ENCODE results near the gene DCLK3.

Gene DCLK3

GRCh38 chr3:36698314-36698713 is 66.0 kb downstream of the DCLK3 start:
- H3K27me3 ChIP-seq: no peaks in the 10 kb centered on the region
- no peaks in the 10 kb centered on the region for H3K4me1 ChIP-seq (ENCODE audit: control insufficient read depth in 1 of 2, insufficient read depth in 1 of 2, low read depth in 1 of 2, low read length in 1 of 2)
- H3K36me3 ChIP-seq: no peaks in the 10 kb centered on the region
- H3K4me3 ChIP-seq (ENCODE audit: low read depth in 1 of 2, low read length in 1 of 2): no peak overlapping the region
- no peaks in the 10 kb centered on the region for H3K9me3 ChIP-seq
- TF ChIP-seq, protein P1, sequence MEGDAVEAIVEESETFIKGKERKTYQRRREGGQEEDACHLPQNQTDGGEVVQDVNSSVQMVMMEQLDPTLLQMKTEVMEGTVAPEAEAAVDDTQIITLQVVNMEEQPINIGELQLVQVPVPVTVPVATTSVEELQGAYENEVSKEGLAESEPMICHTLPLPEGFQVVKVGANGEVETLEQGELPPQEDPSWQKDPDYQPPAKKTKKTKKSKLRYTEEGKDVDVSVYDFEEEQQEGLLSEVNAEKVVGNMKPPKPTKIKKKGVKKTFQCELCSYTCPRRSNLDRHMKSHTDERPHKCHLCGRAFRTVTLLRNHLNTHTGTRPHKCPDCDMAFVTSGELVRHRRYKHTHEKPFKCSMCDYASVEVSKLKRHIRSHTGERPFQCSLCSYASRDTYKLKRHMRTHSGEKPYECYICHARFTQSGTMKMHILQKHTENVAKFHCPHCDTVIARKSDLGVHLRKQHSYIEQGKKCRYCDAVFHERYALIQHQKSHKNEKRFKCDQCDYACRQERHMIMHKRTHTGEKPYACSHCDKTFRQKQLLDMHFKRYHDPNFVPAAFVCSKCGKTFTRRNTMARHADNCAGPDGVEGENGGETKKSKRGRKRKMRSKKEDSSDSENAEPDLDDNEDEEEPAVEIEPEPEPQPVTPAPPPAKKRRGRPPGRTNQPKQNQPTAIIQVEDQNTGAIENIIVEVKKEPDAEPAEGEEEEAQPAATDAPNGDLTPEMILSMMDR (IDR thresholded peaks at IDR 0.05): no peak
- no peak overlapping the region for H3K27ac ChIP-seq

GRCh38 chr3:36697229-36698001 is 66.9 kb downstream of the DCLK3 start:
- TF ChIP-seq, protein P1 (IDR thresholded peaks at IDR 0.05): no peak
- Histone ChIP-seq H3K36me3 (no peaks in the 10 kb centered on the region), H3K27me3 (no peaks in the 10 kb centered on the region), H3K4me1 (ENCODE audit: control insufficient read depth in 1 of 2, insufficient read depth in 1 of 2, low read depth in 1 of 2, low read length in 1 of 2) (no peaks in the 10 kb centered on the region), H3K9me3 (no peaks in the 10 kb centered on the region), H3K4me3 (ENCODE audit: low read depth in 1 of 2, low read length in 1 of 2) (no peak overlapping the region), H3K27ac (no peak overlapping the region)

DNA sequence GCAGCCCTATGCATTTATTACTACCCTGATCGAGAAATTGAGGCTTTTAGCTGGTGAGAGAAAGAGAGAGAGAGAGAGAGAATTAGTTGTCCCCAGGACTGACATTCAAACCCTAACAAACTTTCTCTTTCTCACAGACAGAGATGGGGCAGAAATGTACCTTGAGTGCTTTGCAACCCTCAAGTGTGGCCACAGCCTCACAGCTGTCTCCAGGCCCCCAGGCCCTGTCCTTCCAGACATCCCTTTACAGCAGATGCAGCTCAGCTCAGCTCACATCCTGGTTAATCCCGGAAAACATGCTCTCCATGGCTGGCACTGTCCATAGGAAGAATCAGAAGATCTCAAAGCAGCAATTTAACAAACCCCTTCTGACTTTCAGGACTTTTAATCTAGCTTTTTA is 67.6 kb downstream of the DCLK3 start:
- H3K36me3 ChIP-seq: no peaks in the 10 kb centered on the region
- H3K27ac ChIP-seq: no peak overlapping the region
- no peaks in the 10 kb centered on the region for H3K4me1 ChIP-seq (ENCODE audit: control insufficient read depth in 1 of 2, insufficient read depth in 1 of 2, low read depth in 1 of 2, low read length in 1 of 2)
- H3K4me3 ChIP-seq (ENCODE audit: low read depth in 1 of 2, low read length in 1 of 2): no peak overlapping the region
- no peaks in the 10 kb centered on the region for H3K27me3 ChIP-seq
- TF ChIP-seq, protein P1 (IDR thresholded peaks at IDR 0.05): no peak
- H3K9me3 ChIP-seq: no peaks in the 10 kb centered on the region

DNA sequence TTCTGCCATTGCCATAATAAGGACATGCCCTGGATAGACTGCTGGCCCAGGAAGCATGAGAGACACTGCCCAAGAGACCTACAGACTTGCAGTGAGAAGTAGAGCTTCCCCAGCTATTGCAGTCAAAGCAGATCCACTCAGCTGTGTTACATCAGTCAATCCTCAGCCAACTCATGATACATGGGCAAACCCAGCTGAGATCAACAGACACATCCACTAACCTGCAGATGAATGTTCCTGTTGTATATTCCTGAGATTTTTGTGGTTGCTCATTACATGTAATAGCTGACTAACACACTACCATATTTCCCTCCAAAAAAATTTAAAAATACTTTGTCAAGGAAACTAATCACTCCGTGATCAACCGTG is 68.6 kb downstream of the DCLK3 start:
- Histone ChIP-seq H3K36me3 (no peaks in the 10 kb centered on the region), H3K27me3 (no peaks in the 10 kb centered on the region), H3K9me3 (no peaks in the 10 kb centered on the region), H3K4me3 (ENCODE audit: low read depth in 1 of 2, low read length in 1 of 2) (no peak overlapping the region), H3K4me1 (ENCODE audit: control insufficient read depth in 1 of 2, insufficient read depth in 1 of 2, low read depth in 1 of 2, low read length in 1 of 2) (no peaks in the 10 kb centered on the region), H3K27ac (no peak overlapping the region)
- TF ChIP-seq, protein P1 (IDR thresholded peaks at IDR 0.05): no peak

DNA sequence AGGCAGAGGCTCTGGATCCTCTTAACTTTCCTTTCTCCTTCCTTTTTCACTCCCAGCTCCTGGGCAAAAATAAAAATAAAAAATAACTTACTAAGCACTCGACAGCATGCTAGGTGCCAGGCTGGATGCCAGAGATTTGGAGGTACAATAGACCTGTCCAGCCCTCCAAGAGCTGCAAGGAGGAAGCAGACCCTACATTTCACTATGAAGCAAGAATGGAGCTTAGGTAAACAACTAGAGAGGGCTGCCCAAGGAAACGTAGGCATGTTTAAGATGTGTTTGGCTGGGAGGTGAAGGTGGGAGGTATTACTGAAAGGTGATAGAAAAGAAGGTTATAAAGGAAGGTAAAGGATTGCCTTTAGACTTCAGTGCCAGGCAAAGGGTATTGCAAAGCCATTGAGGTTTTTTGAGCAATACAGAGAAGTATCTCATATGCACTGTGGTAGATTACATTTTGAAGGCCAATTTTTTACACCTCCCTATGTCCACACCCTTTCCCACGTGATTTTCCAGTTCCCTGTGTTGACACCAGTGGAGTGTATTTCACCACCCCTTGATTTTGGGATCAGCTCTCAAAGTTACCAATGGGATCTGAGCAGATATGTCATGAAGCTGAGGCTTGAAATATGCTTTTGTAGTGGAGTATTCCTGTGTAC is 69.1 kb downstream of the DCLK3 start:
- no peaks in the 10 kb centered on the region for H3K36me3 ChIP-seq
- no peak overlapping the region for H3K27ac ChIP-seq
- no peak overlapping the region for H3K4me3 ChIP-seq (ENCODE audit: low read depth in 1 of 2, low read length in 1 of 2)
- TF ChIP-seq, protein P1 (IDR thresholded peaks at IDR 0.05): no peak
- H3K4me1 ChIP-seq (ENCODE audit: control insufficient read depth in 1 of 2, insufficient read depth in 1 of 2, low read depth in 1 of 2, low read length in 1 of 2): no peaks in the 10 kb centered on the region
- H3K27me3 ChIP-seq: no peaks in the 10 kb centered on the region
- H3K9me3 ChIP-seq: no peaks in the 10 kb centered on the region
